Vagina (tissue), 2 donors: Measurements from ENCODE around the gene LARP6.

Experiments used
- CTCF ChIP-seq, 3 experiments: fragments of 450-650 bp in 2 of 3; fragments of 200-600 bp in 1 of 3; sonication (generic) in 1 of 3; IDR thresholded peaks; one replicate each; pipeline ENCODE4 v1.5.1; 2017 to 2019; ENCODE audit warnings: antibody characterized with exemption in 3 of 3, mild to moderate bottlenecking in 2 of 3, moderate library complexity in 2 of 3
- POLR2AphosphoS5 ChIP-seq, 2 donors: sonication (generic); formaldehyde crosslinking; IDR thresholded peaks; one replicate each; pipeline ENCODE4 v1.9.0; 2017; ENCODE audit warnings: antibody characterized with exemption in 2 of 2, mild to moderate bottlenecking in 2 of 2, low read depth in 1 of 2; ENCODE audit not compliant: insufficient read depth in 1 of 2

- TF ChIP-seq CTCF (IDR thresholded peaks at IDR 0.05) = no peak
- TF ChIP-seq POLR2AphosphoS5 (IDR thresholded peaks at IDR 0.05; ENCODE audit: insufficient read depth in 1 of 2, low read depth in 1 of 2) = no peak
Measured at GRCh38 chr15:70817266-70817665, 36.7 kb downstream of the LARP6 start.
